ENCODE data around the gene ME1. TPM values are rescaled to one million over a fixed set of nuclear protein-coding genes. Genes with fewer than 3 reads are reported as not detected.
A peak's percentile ranks its signal among the peaks of the same experiment; 100 is the strongest.
"Not testable (repeated sequence)": the region's sequence is repeated elsewhere in the genome, so short reads cannot be mapped to it uniquely, and the experiment has no call there.

ME1 gene
- total and polyA plus RNA-seq, 9 of the 15 experiments (the other 6 are each of a cell fraction or from before 2014, with no cell fraction given): 3.2 to 10.4 (median 5.5) TPM

GRCh38 chr6:83341765-83342164 lies 89.1 kb downstream of the ME1 start:
- Histone ChIP-seq H3K4me1 (replicated peaks in 1 of 2; ENCODE audit: control insufficient read depth in 2 of 2, insufficient read depth in 2 of 2, low read length in 2 of 2) (no peaks in the 10 kb centered on the region), H3K4me2 (ENCODE audit: insufficient read depth, low read length) (no peak overlapping the region), H2AFZ (ENCODE audit: low read depth, low read length) (no peak overlapping the region), H3K27me3 (ENCODE audit: control insufficient read depth in 2 of 2, insufficient read depth in 2 of 2, low read length in 2 of 2) (no peaks in the 10 kb centered on the region), H3K9ac (ENCODE audit: insufficient read depth in 1 of 2, low read depth in 2 of 2, low read length in 2 of 2) (no peak overlapping the region), H3K27ac (ENCODE audit: extremely low read depth, low read depth, low read length) (no peak overlapping the region), H3K4me3 (no peak overlapping the region), H3K9me1 (ENCODE audit: control insufficient read depth, insufficient read depth, low read length) (no peaks in the 10 kb centered on the region), H3K9me3 (replicated peaks; ENCODE audit: control insufficient read depth, insufficient read depth, low read depth, low read length) (no peaks in the 10 kb centered on the region), H3K36me3 (ENCODE audit: control insufficient read depth, insufficient read depth, low read length) (no peaks in the 10 kb centered on the region; the same call in 2 of the 3 replicates), H3K79me2 (ENCODE audit: control insufficient read depth, insufficient read depth, low read length) (no peaks in the 10 kb centered on the region), H4K20me1 (replicated peaks; ENCODE audit: control insufficient read depth, insufficient read depth, low read length) (no peaks in the 10 kb centered on the region)
- TF ChIP-seq CGGBP1 (CRISPR knock-in tag; IDR thresholded peaks at IDR 0.05) (no peak), JUNB (CRISPR knock-in tag; conservative IDR thresholded peaks at IDR 0.05) (no peak), NFYB (IDR thresholded peaks at IDR 0.05; ENCODE audit: extremely low read depth, insufficient read length) (peak; percentile 40), RFX1 (IDR thresholded peaks at IDR 0.05) (no peak), ZNF408 (CRISPR knock-in tag; IDR thresholded peaks at IDR 0.05; ENCODE audit: low read depth) (no peak)
- ChIA-PET CTCF (ENCODE audit: low intra/inter-chr PET ratio) (no interaction called here), POLR2A (no interaction called here)
- ATAC-seq (peak; percentile 54), DNase-seq (ENCODE audit: extremely low read depth in 1 of 4, low spot score in 3 of 4) (no peak), FAIRE-seq (no peak)
- no TSS peak for BruUV-seq (replicated peaks)
- in situ Hi-C loops (cut with MboI): no loop called here
- 49% methylated on average over 2 of the region's 2 CpGs for whole genome bisulfite sequencing (ENCODE audit: insufficient coverage, low coverage, missing lambda C conversion rate)
- intact Hi-C loops (cut with micrococcal nuclease): no loop called here

- H3K27ac ChIP-seq (ENCODE audit: extremely low read depth, low read depth, low read length); H3K27me3 ChIP-seq (ENCODE audit: control insufficient read depth in 2 of 2, insufficient read depth in 2 of 2, low read length in 2 of 2); ATAC-seq; H3K4me1 ChIP-seq (replicated peaks in 1 of 2; ENCODE audit: control insufficient read depth in 2 of 2, insufficient read depth in 2 of 2, low read length in 2 of 2); FAIRE-seq; H3K4me3 ChIP-seq; H3K9me1 ChIP-seq (ENCODE audit: control insufficient read depth, insufficient read depth, low read length); H3K9ac ChIP-seq (ENCODE audit: insufficient read depth in 1 of 2, low read depth in 2 of 2, low read length in 2 of 2); POLR2A ChIA-PET; H4K20me1 ChIP-seq (replicated peaks; ENCODE audit: control insufficient read depth, insufficient read depth, low read length); CTCF ChIA-PET (ENCODE audit: low intra/inter-chr PET ratio); H3K4me2 ChIP-seq (ENCODE audit: insufficient read depth, low read length); H3K36me3 ChIP-seq (ENCODE audit: control insufficient read depth, insufficient read depth, low read length); DNase-seq (ENCODE audit: extremely low read depth in 1 of 4, low spot score in 3 of 4); BruUV-seq (replicated peaks); H2AFZ ChIP-seq (ENCODE audit: low read depth, low read length); H3K9me3 ChIP-seq (replicated peaks; ENCODE audit: control insufficient read depth, insufficient read depth, low read depth, low read length); H3K79me2 ChIP-seq (ENCODE audit: control insufficient read depth, insufficient read depth, low read length); intact Hi-C loops (cut with micrococcal nuclease); in situ Hi-C loops (cut with MboI): not testable (repeated sequence)
- 60% methylated on average over 1 of the region's 24 CpGs for WGBS (ENCODE audit: insufficient coverage, low coverage, missing lambda C conversion rate)
Observed at GRCh38 chr6:83333916-83334315, 96.9 kb downstream of the ME1 start.

All from K562 (cell line).